ENCODE data around the gene PRR7.

DNA sequence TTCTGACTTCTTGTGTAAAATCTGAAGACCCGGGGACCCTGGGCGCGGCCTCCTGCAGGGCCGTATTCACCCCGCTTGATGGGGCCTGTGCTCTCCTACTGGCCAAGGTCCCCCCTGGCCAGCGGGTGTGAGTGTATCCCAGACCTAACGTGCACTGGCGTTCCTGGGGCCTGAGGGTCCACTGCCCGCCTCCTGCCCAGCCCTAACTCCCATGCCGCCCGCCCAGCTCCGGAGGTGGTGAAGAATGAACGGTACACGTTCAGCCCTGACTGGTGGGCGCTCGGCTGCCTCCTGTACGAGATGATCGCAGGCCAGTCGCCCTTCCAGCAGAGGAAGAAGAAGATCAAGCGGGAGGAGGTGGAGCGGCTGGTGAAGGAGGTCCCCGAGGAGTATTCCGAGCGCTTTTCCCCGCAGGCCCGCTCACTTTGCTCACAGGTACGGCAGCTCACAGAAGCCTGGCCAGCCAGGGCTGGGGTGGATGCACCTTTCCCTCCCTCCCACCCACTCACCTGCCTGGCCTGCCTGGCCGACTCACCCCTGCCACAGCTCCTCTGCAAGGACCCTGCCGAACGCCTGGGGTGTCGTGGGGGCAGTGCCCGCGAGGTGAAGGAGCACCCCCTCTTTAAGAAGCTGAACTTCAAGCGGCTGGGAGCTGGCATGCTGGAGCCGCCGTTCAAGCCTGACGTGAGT lies 10.6 kb upstream of the PRR7 start:
- TF ChIP-seq POLR2A (IDR thresholded peaks at IDR 0.05; ENCODE audit: low read length) (no peak), GATA1 (IDR thresholded peaks at IDR 0.05; ENCODE audit: low read depth, low read length) (no peak)

All from erythroblast (primary cell).